Measurements from ENCODE around the gene TSPAN17. TPM values are rescaled to one million over a fixed set of nuclear protein-coding genes. Genes with fewer than 3 reads are reported as not detected.

The TSPAN17 gene
- total RNA-seq, 1 experiment from 2014 or later: 50.1 TPM

DNA sequence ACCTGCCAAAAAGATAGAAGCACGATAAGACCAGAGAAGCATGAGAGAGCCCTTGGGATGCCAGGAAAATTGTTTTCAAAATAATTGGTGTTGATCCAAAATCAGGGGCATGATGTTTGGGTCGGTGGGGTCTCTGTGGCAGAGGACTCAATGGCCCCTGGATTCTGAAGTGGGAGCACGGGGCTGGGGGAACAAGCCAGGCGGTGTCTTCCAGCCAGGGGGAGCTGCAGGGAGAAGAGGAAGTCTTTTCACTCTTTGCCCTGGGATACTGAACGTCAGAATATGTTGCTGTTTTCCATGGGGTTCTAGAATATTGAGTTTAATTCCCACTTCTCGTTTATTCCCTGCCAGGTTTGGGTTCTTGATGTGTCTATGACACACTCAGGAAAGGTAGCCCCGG, 20.4 kb downstream of the TSPAN17 start:
- H3K4me1 ChIP-seq (ENCODE audit: control insufficient read depth in 1 of 2, insufficient read depth in 2 of 2, low read length in 2 of 2): no peaks in the 10 kb centered on the region
- intact Hi-C loops (cut with micrococcal nuclease): no loop called here
- H3K27me3 ChIP-seq (ENCODE audit: insufficient read depth, low read length): no peaks in the 10 kb centered on the region
- H4K20me1 ChIP-seq (ENCODE audit: insufficient read depth): no peaks in the 10 kb centered on the region
- ChIA-PET POLR2A (no interaction called here), RAD21 (ENCODE audit: low non-redundant PET in 1 of 2, low total read pairs in 2 of 2, uncharacterized antibody in 2 of 2, unreplicated experiment in 2 of 2) (no interaction called here), CTCF (no interaction called here)
- no peak overlapping the region for H3K4me2 ChIP-seq (ENCODE audit: low read length)
- H3K4me3 ChIP-seq (replicated peaks in 1 of 2; ENCODE audit: low read depth in 1 of 2, low read length in 2 of 2): no peak overlapping the region
- no peaks in the 10 kb centered on the region for H3K36me3 ChIP-seq (ENCODE audit: control insufficient read depth in 1 of 2, insufficient read depth in 2 of 2, low read length in 2 of 2)
- ATAC-seq (no peak), DNase-seq (ENCODE audit: low read depth, low spot score) (no peak)
- no peaks in the 10 kb centered on the region for H3K79me2 ChIP-seq (ENCODE audit: insufficient read depth, low read length)
- TF ChIP-seq EZH2 (IDR thresholded peaks at IDR 0.05) (no peak), ELF1 (IDR thresholded peaks at IDR 0.05; ENCODE audit: borderline replicate concordance, low read depth) (no peak)
- TF ChIP-seq, protein P1, sequence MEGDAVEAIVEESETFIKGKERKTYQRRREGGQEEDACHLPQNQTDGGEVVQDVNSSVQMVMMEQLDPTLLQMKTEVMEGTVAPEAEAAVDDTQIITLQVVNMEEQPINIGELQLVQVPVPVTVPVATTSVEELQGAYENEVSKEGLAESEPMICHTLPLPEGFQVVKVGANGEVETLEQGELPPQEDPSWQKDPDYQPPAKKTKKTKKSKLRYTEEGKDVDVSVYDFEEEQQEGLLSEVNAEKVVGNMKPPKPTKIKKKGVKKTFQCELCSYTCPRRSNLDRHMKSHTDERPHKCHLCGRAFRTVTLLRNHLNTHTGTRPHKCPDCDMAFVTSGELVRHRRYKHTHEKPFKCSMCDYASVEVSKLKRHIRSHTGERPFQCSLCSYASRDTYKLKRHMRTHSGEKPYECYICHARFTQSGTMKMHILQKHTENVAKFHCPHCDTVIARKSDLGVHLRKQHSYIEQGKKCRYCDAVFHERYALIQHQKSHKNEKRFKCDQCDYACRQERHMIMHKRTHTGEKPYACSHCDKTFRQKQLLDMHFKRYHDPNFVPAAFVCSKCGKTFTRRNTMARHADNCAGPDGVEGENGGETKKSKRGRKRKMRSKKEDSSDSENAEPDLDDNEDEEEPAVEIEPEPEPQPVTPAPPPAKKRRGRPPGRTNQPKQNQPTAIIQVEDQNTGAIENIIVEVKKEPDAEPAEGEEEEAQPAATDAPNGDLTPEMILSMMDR (IDR thresholded peaks at IDR 0.05 in 2 of 3, conservative IDR thresholded peaks at IDR 0.05 in 1 of 3; ENCODE audit: borderline replicate concordance in 1 of 3, insufficient read depth in 1 of 3, low read depth in 2 of 3, low read length in 2 of 3): peak in 1 of 3 experiments; percentile 18; a peak in 1 of 6 replicates
- no peak overlapping the region for H3K9ac ChIP-seq (ENCODE audit: low read length)
- H2AFZ ChIP-seq (ENCODE audit: low read depth, low read length, poor library complexity, severe bottlenecking): no peak overlapping the region
- no peaks in the 10 kb centered on the region for H3K9me3 ChIP-seq (ENCODE audit: control insufficient read depth in 1 of 2, insufficient read depth in 1 of 2, low read depth in 1 of 2, low read length in 2 of 2)
- BruUV-seq (replicated peaks): no TSS peak
- H3K9me2 ChIP-seq (ENCODE audit: insufficient read depth): no peaks in the 10 kb centered on the region
- H3K27ac ChIP-seq (ENCODE audit: low read depth, low read length): no peak overlapping the region

GRCh38 chr5:176670449-176670848, 23.2 kb downstream of the TSPAN17 start:
- Histone ChIP-seq H3K9ac (ENCODE audit: low read length) (no peak overlapping the region), H3K27ac (ENCODE audit: low read depth, low read length) (no peak overlapping the region), H3K27me3 (ENCODE audit: insufficient read depth, low read length) (no peaks in the 10 kb centered on the region), H2AFZ (ENCODE audit: low read depth, low read length, poor library complexity, severe bottlenecking) (no peak overlapping the region), H3K4me3 (replicated peaks in 1 of 2; ENCODE audit: low read depth in 1 of 2, low read length in 2 of 2) (no peak overlapping the region), H3K9me2 (ENCODE audit: insufficient read depth) (no peaks in the 10 kb centered on the region), H3K36me3 (ENCODE audit: control insufficient read depth in 1 of 2, insufficient read depth in 2 of 2, low read length in 2 of 2) (no peaks in the 10 kb centered on the region), H3K4me1 (ENCODE audit: control insufficient read depth in 1 of 2, insufficient read depth in 2 of 2, low read length in 2 of 2) (peaks cover 0 to 1% of the 10 kb centered on the region in 2 experiments; a peak in 2 of 4 replicates), H3K4me2 (ENCODE audit: low read length) (no peak overlapping the region), H3K9me3 (ENCODE audit: control insufficient read depth in 1 of 2, insufficient read depth in 1 of 2, low read depth in 1 of 2, low read length in 2 of 2) (no peaks in the 10 kb centered on the region), H3K79me2 (ENCODE audit: insufficient read depth, low read length) (no peaks in the 10 kb centered on the region), H4K20me1 (ENCODE audit: insufficient read depth) (no peaks in the 10 kb centered on the region)
- ChIA-PET RAD21 (ENCODE audit: low non-redundant PET in 1 of 2, low total read pairs in 2 of 2, uncharacterized antibody in 2 of 2, unreplicated experiment in 2 of 2) (no interaction called here), POLR2A (interaction anchor here (1.1 kb wide), 1 partner anchor 10 kb away, joined by 3 read pairs; no protein-coding TSS in a partner anchor), CTCF (interaction anchor here (1.0 to 2.4 kb wide), 2 partner anchors 10 to 13 kb away, joined by 3 to 10 read pairs; no protein-coding TSS in a partner anchor)
- no TSS peak for BruUV-seq (replicated peaks)
- ATAC-seq (no peak), DNase-seq (ENCODE audit: low read depth, low spot score) (no peak)
- intact Hi-C loops (cut with micrococcal nuclease): no loop called here
- TF ChIP-seq CBX3 (IDR thresholded peaks at IDR 0.05; ENCODE audit: low read depth): no peak
- TF ChIP-seq MAX (IDR thresholded peaks at IDR 0.05): no peak
- TF ChIP-seq SP1 (IDR thresholded peaks at IDR 0.05; ENCODE audit: low read depth): no peak
- no peak for TF ChIP-seq ZFX (IDR thresholded peaks at IDR 0.05)
- TF ChIP-seq CEBPB (IDR thresholded peaks at IDR 0.05; ENCODE audit: low read depth): no peak
- TF ChIP-seq YY1 (IDR thresholded peaks at IDR 0.05; ENCODE audit: extremely low read depth, insufficient replicate concordance, low read depth, low read length): no peak
- no peak for TF ChIP-seq ZBTB33 (IDR thresholded peaks at IDR 0.05; ENCODE audit: extremely low read depth, insufficient replicate concordance, low read length)
- TF ChIP-seq POLR2A (IDR thresholded peaks at IDR 0.05; ENCODE audit: borderline replicate concordance, extremely low read depth, insufficient read depth, insufficient read length): no peak
- TF ChIP-seq, protein P1 (IDR thresholded peaks at IDR 0.05 in 2 of 3, conservative IDR thresholded peaks at IDR 0.05 in 1 of 3; ENCODE audit: borderline replicate concordance in 1 of 3, insufficient read depth in 1 of 3, low read depth in 2 of 3, low read length in 2 of 3): no peak
- no peak for TF ChIP-seq SRF (IDR thresholded peaks at IDR 0.05; ENCODE audit: low read depth)
- no peak for TF ChIP-seq TCF7L2 (IDR thresholded peaks at IDR 0.05; ENCODE audit: borderline replicate concordance, extremely low read depth, insufficient read depth, insufficient read length)
- TF ChIP-seq JUND (IDR thresholded peaks at IDR 0.05): no peak

Data from HCT116 (cell line).